A549 (cell line): ENCODE results near the gene HEXIM1. TPM values are rescaled to one million over a fixed set of nuclear protein-coding genes. Genes with fewer than 3 reads are reported as not detected.
A peak's percentile ranks its signal among the peaks of the same experiment; 100 is the strongest.

Experiments used
- ATAC-seq, 2 experiments: fragments of 200-7000 bp in 1 of 2; fragments of >200 bp in 1 of 2; cut with Nextera tagmentation in 1 of 2; cut with Tn5 transposase in 1 of 2; 3 replicates each; pipeline versions ENCODE4 v1.8.0 to v1.9.1; 2018 to 2020; ENCODE audit warnings: mild to moderate bottlenecking in 1 of 2, moderate library complexity in 1 of 2
- CTCF ChIA-PET: fragments of 300-600 bp; sonication (Branson Sonifier 250); formaldehyde crosslinking; extraction: SDS; loops from one replicate; lab custom pipeline; 2021; ENCODE audit warnings: antibody characterized with exemption, inconsistent platforms; lab: Yijun Ruan, JAX
- POLR2A ChIA-PET: fragments of 350-600 bp; formaldehyde crosslinking; extraction: SDS; loops from one replicate; lab custom pipeline; 2021; ENCODE audit warnings: antibody characterized with exemption, inconsistent platforms; lab: Yijun Ruan, JAX
- DNase-seq, 2 experiments: peaks; one replicate each; pipeline versions ENCODE4 v3.0.0 to v3.0.0-alpha.2; 2011 to 2016; ENCODE audit warnings: low read depth in 1 of 2, low spot score in 1 of 2
- FAIRE-seq: peaks from 2 replicates; lab custom pipeline; 2011; peaks lifted over from hg19 to GRCh38; lab: Jason Lieb, UNC
- H3K27ac ChIP-seq, 2 experiments: fragments of >200 bp; sonication (Bioruptor Twin); formaldehyde crosslinking; 3 replicates each; pipeline ENCODE4 v1.5.1; 2016 to 2017
- H3K4me1 ChIP-seq: fragments of >200 bp; sonication (Bioruptor Twin); formaldehyde crosslinking; 3 replicates; pipeline ENCODE4 v1.6.1; 2016
- H3K4me2 ChIP-seq: fragments of >200 bp; sonication (Bioruptor Twin); formaldehyde crosslinking; 3 replicates; pipeline ENCODE4 v1.6.1; 2016
- H3K4me3 ChIP-seq: fragments of >200 bp; sonication (Bioruptor Twin); formaldehyde crosslinking; 3 replicates; pipeline ENCODE4 v1.5.1; 2016
- H3K9me3 ChIP-seq: fragments of >200 bp; sonication (Bioruptor Twin); formaldehyde crosslinking; 3 replicates; pipeline ENCODE4 v1.6.1; 2016
- CBX2 ChIP-seq: fragments of 200-600 bp; sonication (generic); IDR thresholded peaks from 2 replicates; pipeline ENCODE4 v1.6.1; 2016; ENCODE audit warnings: low read depth, mild to moderate bottlenecking, borderline replicate concordance
- CEBPB ChIP-seq, 2 experiments: fragments of >200 bp in 1 of 2; sonication (Bioruptor Twin) in 1 of 2; formaldehyde crosslinking in 1 of 2; IDR thresholded peaks; 2 replicates each; pipeline ENCODE4 v1.6.1; 2012 to 2016
- CHD2 ChIP-seq: fragments of 150-350 bp; IDR thresholded peaks from 2 replicates; pipeline ENCODE4 v1.6.1; 2014; ENCODE audit warnings: low read length; ENCODE audit not compliant: partially characterized antibody
- CHD4 ChIP-seq: fragments of 200-600 bp; sonication (generic); IDR thresholded peaks from 2 replicates; pipeline ENCODE4 v1.6.1; 2016; ENCODE audit warnings: antibody characterized with exemption, mild to moderate bottlenecking, borderline replicate concordance
- EP300 ChIP-seq, 2 experiments: fragments of >200 bp; sonication (Bioruptor Twin); formaldehyde crosslinking; IDR thresholded peaks; 2 replicates in 1 of 2; 3 replicates in 1 of 2; pipeline ENCODE4 v1.6.1; 2016 to 2017
- ESRRA ChIP-seq: fragments of 150-350 bp; IDR thresholded peaks from 2 replicates; pipeline ENCODE4 v1.6.1; 2014; ENCODE audit warnings: mild to moderate bottlenecking, low read length, borderline replicate concordance
- FOSL2 ChIP-seq, 2 experiments: fragments of 450-650 bp in 1 of 2; fragments of >200 bp in 1 of 2; sonication (Bioruptor Twin) in 1 of 2; formaldehyde crosslinking; IDR thresholded peaks; 2 replicates each; pipeline versions ENCODE4 v1.5.0 to v1.6.1; 2016 to 2020; ENCODE audit warnings: mild to moderate bottlenecking in 1 of 2, moderate library complexity in 1 of 2
- FOXS1 ChIP-seq: fragments of 250-450 bp; sonication (Bioruptor Pico); IDR thresholded peaks from 2 replicates; pipeline ENCODE4 v1.5.0; 2020; ENCODE audit warnings: mild to moderate bottlenecking, moderate library complexity
- HOXA7 ChIP-seq: fragments of 250-450 bp; sonication (Bioruptor Pico); IDR thresholded peaks from 2 replicates; pipeline ENCODE4 v1.5.0; 2020; ENCODE audit warnings: mild to moderate bottlenecking, moderate library complexity
- HOXB13 ChIP-seq: fragments of 250-450 bp; sonication (Bioruptor Pico); IDR thresholded peaks from 2 replicates; pipeline ENCODE4 v1.5.0; 2020; ENCODE audit warnings: low read depth, mild to moderate bottlenecking, moderate library complexity
- JUN ChIP-seq, 2 experiments: fragments of >200 bp; sonication (Bioruptor Twin); formaldehyde crosslinking; IDR thresholded peaks; 2 replicates in 1 of 2; 3 replicates in 1 of 2; pipeline ENCODE4 v1.6.1; 2016 to 2017
- KDM5A ChIP-seq: fragments of 200-600 bp; sonication (generic); IDR thresholded peaks from 2 replicates; pipeline ENCODE4 v1.6.1; 2016; ENCODE audit warnings: antibody characterized with exemption, mild to moderate bottlenecking
- MAFK ChIP-seq: fragments of 450-650 bp; IDR thresholded peaks from 2 replicates; pipeline ENCODE4 v1.6.1; 2014; ENCODE audit not compliant: partially characterized antibody
- MAZ ChIP-seq: fragments of 150-350 bp; IDR thresholded peaks from 2 replicates; pipeline ENCODE4 v1.6.1; 2014; ENCODE audit warnings: antibody characterized with exemption, low read depth, low read length, borderline replicate concordance
- MYC ChIP-seq: IDR thresholded peaks from 2 replicates; pipeline ENCODE4 v1.6.1; 2012; ENCODE audit warnings: mild to moderate bottlenecking, inconsistent platforms, low read length, improper control_type of control experiment, borderline replicate concordance
- NPAS2 ChIP-seq: fragments of 250-450 bp; sonication (Bioruptor Pico); IDR thresholded peaks from 2 replicates; pipeline ENCODE4 v1.8.0; 2022; ENCODE audit warnings: mild to moderate bottlenecking, moderate library complexity, borderline replicate concordance
- PBX3 ChIP-seq: IDR thresholded peaks from 2 replicates; pipeline ENCODE4 v1.6.1; 2012
- POLR2AphosphoS2 ChIP-seq: conservative IDR thresholded peaks from 2 replicates; pipeline ENCODE4 v1.6.1; 2012; ENCODE audit warnings: low read length, improper control_type of control experiment, inconsistent platforms
- RAD21 ChIP-seq, 2 experiments: fragments of >200 bp in 1 of 2; sonication (Bioruptor Twin) in 1 of 2; formaldehyde crosslinking in 1 of 2; IDR thresholded peaks in 1 of 2; conservative IDR thresholded peaks in 1 of 2; 2 replicates in 1 of 2; 3 replicates in 1 of 2; pipeline ENCODE4 v1.6.1; 2012 to 2018; ENCODE audit warnings: inconsistent platforms in 1 of 2
- RARB ChIP-seq: fragments of 250-450 bp; sonication (Bioruptor Pico); IDR thresholded peaks from 2 replicates; pipeline ENCODE4 v1.8.0; 2021; ENCODE audit warnings: mild to moderate bottlenecking, moderate library complexity
- SMC3 ChIP-seq: fragments of >200 bp; sonication (Bioruptor Twin); formaldehyde crosslinking; IDR thresholded peaks from 3 replicates; pipeline ENCODE4 v1.6.1; 2018; ENCODE audit warnings: inconsistent platforms
- ZC3H11A ChIP-seq: fragments of 450-650 bp; IDR thresholded peaks from 2 replicates; pipeline ENCODE4 v1.6.1; 2014; ENCODE audit warnings: antibody characterized with exemption, mild to moderate bottlenecking
- ZFP36 ChIP-seq: fragments of 450-650 bp; IDR thresholded peaks from 2 replicates; pipeline ENCODE4 v1.6.1; 2014; ENCODE audit warnings: borderline replicate concordance; ENCODE audit not compliant: partially characterized antibody
- WGBS: methylation state at CpG from one replicate; pipeline ENCODE4 v1.1.6; 2017; ENCODE audit errors: missing lambda C conversion rate; 5-methylcytosine and 5-hydroxymethylcytosine counted together
- polyA plus RNA-seq, 4 experiments: library from polyadenylated mRNA; depleted of rRNA in 3 of 4; stranded (reverse); fragments of >200 nt; fragmentation: RNase III in 1 of 4; extraction: RNeasy Plus Mini Kit Qiagen cat#74134 plus additional on column Dnase treatment in 1 of 4; gene quantifications; 2 replicates in 3 of 4; 3 replicates in 1 of 4; pipeline ENCODE4 v1.2.3, GENCODE V29; 2011 to 2017
- TF ChIP-seq, protein P1 (sequence below): fragments of 250-450 bp; sonication (Bioruptor Pico); IDR thresholded peaks from 2 replicates; pipeline ENCODE4 v1.5.0; 2021; ENCODE audit warnings: mild to moderate bottlenecking, moderate library complexity, borderline replicate concordance
- TF ChIP-seq, protein P2 (sequence below): fragments of 200-600 bp; sonication (generic); IDR thresholded peaks from 2 replicates; pipeline ENCODE4 v1.6.1; 2016; ENCODE audit warnings: antibody characterized with exemption, mild to moderate bottlenecking, moderate library complexity
- TF ChIP-seq, protein P3 (sequence below): fragments of 150-350 bp; IDR thresholded peaks from 2 replicates; pipeline ENCODE4 v1.6.1; 2014; ENCODE audit warnings: low read depth, mild to moderate bottlenecking, low read length

HEXIM1 gene
- polyA plus RNA-seq, 2 of the 4 experiments (the other 2 are of a cell fraction): 54.0 to 143 TPM

- TF ChIP-seq KDM5A: no peak
- no peak for TF ChIP-seq MAZ
- TF ChIP-seq FOSL2 (IDR thresholded peaks at IDR 0.05): no peak
- TF ChIP-seq FOSL2 (CRISPR knock-in tag; IDR thresholded peaks at IDR 0.05): peak; percentile 3; the same call in 1 of the 2 replicates
- TF ChIP-seq, all 56 proteins: peak for 1
- Histone ChIP-seq H3K4me3 (no peak overlapping the region), H3K4me2 (peak overlapping the region; percentile 71), H3K4me1 (peaks cover 55% of the 10 kb centered on the region), H3K27ac (peak overlapping the region; percentile 93 to 94), H3K9me3 (no peaks in the 10 kb centered on the region)
- DNase-seq (no peak), ATAC-seq (peak; percentile 30 to 37; a peak in 5 of 6 replicates), FAIRE-seq (no peak)
- CTCF ChIA-PET: interaction anchor here (0.6 to 52.3 kb wide), 50 partner anchors 9 to 422 kb away, joined by 3 to 2147 read pairs (median 6); partner anchors contain the start of genes ACBD4, FMNL1, HEXIM1 and HEXIM2
- WGBS: 75% methylated on average over 6 of the region's 6 CpGs
- POLR2A ChIA-PET: interaction anchor here (0.6 to 10.7 kb wide), 7 partner anchors 21 to 62 kb away, joined by 6 to 352 read pairs (median 30); partner anchors contain the start of genes ACBD4, HEXIM1 and HEXIM2
Observed at GRCh38 chr17:45197108-45197507, 48.8 kb downstream of the HEXIM1 start.

GRCh38 chr17:45197555-45198334 is 49.5 kb downstream of the HEXIM1 start:
- H3K4me1 ChIP-seq: peaks cover 51% of the 10 kb centered on the region
- peak overlapping the region; percentile 71 for H3K4me2 ChIP-seq
- H3K4me3 ChIP-seq: no peak overlapping the region
- FAIRE-seq (no peak), DNase-seq (peak; percentile 80 to 95), ATAC-seq (peak; percentile 96 to 98)
- no peaks in the 10 kb centered on the region for H3K9me3 ChIP-seq
- peak overlapping the region; percentile 93 to 94 for H3K27ac ChIP-seq
- WGBS: under 1% methylated on average over 16 of the region's 16 CpGs
- ChIA-PET CTCF (interaction anchor here (0.6 to 52.3 kb wide), 59 partner anchors 9 to 422 kb away, joined by 3 to 2147 read pairs (median 5); partner anchors contain the start of genes ACBD4, FMNL1, HEXIM1 and HEXIM2), POLR2A (interaction anchor here (0.7 to 10.7 kb wide), 7 partner anchors 21 to 62 kb away, joined by 4 to 352 read pairs (median 30); partner anchors contain the start of genes ACBD4, HEXIM1 and HEXIM2)
- TF ChIP-seq PBX3 (0 out of 2 replicates have a peak, but pooled peaks have one; percentile 49), CEBPB (IDR thresholded peaks at IDR 0.05) (no peak), NPAS2 (CRISPR knock-in tag) (no peak), HOXA7 (CRISPR knock-in tag) (no peak), MYC (peak; percentile 65; the same call in 1 of the 2 replicates), ZFP36 (no peak), MAFK (no peak), POLR2AphosphoS2 (no peak), CHD2 (peak; percentile 47), MAZ (peak; percentile 87; the same call in 1 of the 2 replicates), FOXS1 (CRISPR knock-in tag) (no peak), RAD21 (conservative IDR thresholded peaks at IDR 0.05 in 1 of 2, IDR thresholded peaks at IDR 0.05 in 1 of 2) (peak; percentile 100), EP300 (IDR thresholded peaks at IDR 0.05) (no peak), ESRRA (peak; percentile 63; the same call in 1 of the 2 replicates), CBX2 (no peak), RARB (no peak), CHD4 (no peak), ZC3H11A (no peak), SMC3 (peak; percentile 100), HOXB13 (CRISPR knock-in tag) (no peak), JUN (IDR thresholded peaks at IDR 0.05) (peak; percentile 72; a peak in 4 of 5 replicates)
- TF ChIP-seq, protein P1, sequence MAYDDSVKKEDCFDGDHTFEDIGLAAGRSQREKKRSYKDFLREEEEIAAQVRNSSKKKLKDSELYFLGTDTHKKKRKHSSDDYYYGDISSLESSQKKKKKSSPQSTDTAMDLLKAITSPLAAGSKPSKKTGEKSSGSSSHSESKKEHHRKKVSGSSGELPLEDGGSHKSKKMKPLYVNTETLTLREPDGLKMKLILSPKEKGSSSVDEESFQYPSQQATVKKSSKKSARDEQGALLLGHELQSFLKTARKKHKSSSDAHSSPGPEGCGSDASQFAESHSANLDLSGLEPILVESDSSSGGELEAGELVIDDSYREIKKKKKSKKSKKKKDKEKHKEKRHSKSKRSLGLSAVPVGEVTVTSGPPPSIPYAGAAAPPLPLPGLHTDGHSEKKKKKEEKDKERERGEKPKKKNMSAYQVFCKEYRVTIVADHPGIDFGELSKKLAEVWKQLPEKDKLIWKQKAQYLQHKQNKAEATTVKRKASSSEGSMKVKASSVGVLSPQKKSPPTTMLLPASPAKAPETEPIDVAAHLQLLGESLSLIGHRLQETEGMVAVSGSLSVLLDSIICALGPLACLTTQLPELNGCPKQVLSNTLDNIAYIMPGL: no peak
- TF ChIP-seq, protein P2, sequence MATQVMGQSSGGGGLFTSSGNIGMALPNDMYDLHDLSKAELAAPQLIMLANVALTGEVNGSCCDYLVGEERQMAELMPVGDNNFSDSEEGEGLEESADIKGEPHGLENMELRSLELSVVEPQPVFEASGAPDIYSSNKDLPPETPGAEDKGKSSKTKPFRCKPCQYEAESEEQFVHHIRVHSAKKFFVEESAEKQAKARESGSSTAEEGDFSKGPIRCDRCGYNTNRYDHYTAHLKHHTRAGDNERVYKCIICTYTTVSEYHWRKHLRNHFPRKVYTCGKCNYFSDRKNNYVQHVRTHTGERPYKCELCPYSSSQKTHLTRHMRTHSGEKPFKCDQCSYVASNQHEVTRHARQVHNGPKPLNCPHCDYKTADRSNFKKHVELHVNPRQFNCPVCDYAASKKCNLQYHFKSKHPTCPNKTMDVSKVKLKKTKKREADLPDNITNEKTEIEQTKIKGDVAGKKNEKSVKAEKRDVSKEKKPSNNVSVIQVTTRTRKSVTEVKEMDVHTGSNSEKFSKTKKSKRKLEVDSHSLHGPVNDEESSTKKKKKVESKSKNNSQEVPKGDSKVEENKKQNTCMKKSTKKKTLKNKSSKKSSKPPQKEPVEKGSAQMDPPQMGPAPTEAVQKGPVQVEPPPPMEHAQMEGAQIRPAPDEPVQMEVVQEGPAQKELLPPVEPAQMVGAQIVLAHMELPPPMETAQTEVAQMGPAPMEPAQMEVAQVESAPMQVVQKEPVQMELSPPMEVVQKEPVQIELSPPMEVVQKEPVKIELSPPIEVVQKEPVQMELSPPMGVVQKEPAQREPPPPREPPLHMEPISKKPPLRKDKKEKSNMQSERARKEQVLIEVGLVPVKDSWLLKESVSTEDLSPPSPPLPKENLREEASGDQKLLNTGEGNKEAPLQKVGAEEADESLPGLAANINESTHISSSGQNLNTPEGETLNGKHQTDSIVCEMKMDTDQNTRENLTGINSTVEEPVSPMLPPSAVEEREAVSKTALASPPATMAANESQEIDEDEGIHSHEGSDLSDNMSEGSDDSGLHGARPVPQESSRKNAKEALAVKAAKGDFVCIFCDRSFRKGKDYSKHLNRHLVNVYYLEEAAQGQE: no peak
- TF ChIP-seq, protein P3, sequence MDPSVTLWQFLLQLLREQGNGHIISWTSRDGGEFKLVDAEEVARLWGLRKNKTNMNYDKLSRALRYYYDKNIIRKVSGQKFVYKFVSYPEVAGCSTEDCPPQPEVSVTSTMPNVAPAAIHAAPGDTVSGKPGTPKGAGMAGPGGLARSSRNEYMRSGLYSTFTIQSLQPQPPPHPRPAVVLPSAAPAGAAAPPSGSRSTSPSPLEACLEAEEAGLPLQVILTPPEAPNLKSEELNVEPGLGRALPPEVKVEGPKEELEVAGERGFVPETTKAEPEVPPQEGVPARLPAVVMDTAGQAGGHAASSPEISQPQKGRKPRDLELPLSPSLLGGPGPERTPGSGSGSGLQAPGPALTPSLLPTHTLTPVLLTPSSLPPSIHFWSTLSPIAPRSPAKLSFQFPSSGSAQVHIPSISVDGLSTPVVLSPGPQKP: no peak
